Right lobe of liver (tissue), 4 donors: ENCODE results near the gene TMEM269.

Experiments used
- POLR2A ChIP-seq: fragments of 450-650 bp; IDR thresholded peaks from one replicate; pipeline ENCODE4 v1.6.1; 2017; ENCODE audit warnings: antibody characterized with exemption, mild to moderate bottlenecking
- TF ChIP-seq, protein P1 (sequence below), 4 donors: fragments of 200-600 bp in 3 of 4; fragments of 450-650 bp in 1 of 4; IDR thresholded peaks; one replicate each; pipeline versions ENCODE4 v1.5.1 to v1.8.0; 2016 to 2022; ENCODE audit warnings: antibody characterized with exemption in 4 of 4, mild to moderate bottlenecking in 2 of 4
- donor health status: DM: no; HTN: no; CAD: no.
- donor health status: DM: no; HTN: no; CAD: no.
- donor health status: DM: no; HTN: yes; CAD: no.

DNA sequence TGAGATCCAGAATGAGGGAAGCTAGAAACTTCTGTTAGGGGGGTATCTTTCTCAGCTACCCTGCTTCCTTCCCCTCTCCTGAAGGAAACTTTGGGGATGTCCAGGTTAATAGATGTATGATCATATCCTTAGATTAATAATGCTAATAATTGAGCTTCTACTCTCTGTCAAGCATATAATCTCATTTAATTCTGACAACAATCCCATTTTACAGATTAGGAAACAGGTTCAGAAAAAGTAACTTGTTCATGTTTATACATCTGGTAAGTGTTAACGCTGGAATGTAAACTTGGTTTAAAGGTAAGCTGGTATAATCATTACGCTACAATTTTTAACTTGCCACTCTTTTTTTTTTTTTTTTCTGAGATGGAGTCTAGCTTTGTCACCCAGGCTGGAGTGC is 1.7 kb upstream of the TMEM269 start:
- TF ChIP-seq, protein P1, sequence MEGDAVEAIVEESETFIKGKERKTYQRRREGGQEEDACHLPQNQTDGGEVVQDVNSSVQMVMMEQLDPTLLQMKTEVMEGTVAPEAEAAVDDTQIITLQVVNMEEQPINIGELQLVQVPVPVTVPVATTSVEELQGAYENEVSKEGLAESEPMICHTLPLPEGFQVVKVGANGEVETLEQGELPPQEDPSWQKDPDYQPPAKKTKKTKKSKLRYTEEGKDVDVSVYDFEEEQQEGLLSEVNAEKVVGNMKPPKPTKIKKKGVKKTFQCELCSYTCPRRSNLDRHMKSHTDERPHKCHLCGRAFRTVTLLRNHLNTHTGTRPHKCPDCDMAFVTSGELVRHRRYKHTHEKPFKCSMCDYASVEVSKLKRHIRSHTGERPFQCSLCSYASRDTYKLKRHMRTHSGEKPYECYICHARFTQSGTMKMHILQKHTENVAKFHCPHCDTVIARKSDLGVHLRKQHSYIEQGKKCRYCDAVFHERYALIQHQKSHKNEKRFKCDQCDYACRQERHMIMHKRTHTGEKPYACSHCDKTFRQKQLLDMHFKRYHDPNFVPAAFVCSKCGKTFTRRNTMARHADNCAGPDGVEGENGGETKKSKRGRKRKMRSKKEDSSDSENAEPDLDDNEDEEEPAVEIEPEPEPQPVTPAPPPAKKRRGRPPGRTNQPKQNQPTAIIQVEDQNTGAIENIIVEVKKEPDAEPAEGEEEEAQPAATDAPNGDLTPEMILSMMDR (IDR thresholded peaks at IDR 0.05) = no peak
- no peak for TF ChIP-seq POLR2A
